Uterus (tissue), 4 donors: ENCODE data around the gene C2CD2L. TPM values are rescaled to one million over a fixed set of nuclear protein-coding genes. Genes with fewer than 3 reads are reported as not detected.

ENCODE experiments used
- DNase-seq, 2 donors: peaks; one replicate each; pipeline ENCODE4 v3.0.0-alpha.2; 2019 to 2020
- H3K27ac ChIP-seq, 2 donors: fragments of 200-600 bp; sonication (generic); 1 replicate in 1 of 2; 2 replicates in 1 of 2; pipeline ENCODE4 v1.5.1; 2016 to 2018
- H3K27me3 ChIP-seq, 2 donors: fragments of 200-600 bp; sonication (generic); one replicate each; pipeline ENCODE4 v1.5.1; 2018 to 2019; ENCODE audit warnings: control low read depth in 1 of 2
- H3K36me3 ChIP-seq, 2 donors: fragments of 200-600 bp; sonication (generic); one replicate each; pipeline ENCODE4 v1.5.1; 2019; ENCODE audit warnings: control low read depth in 1 of 2
- H3K4me1 ChIP-seq, 2 donors: fragments of 200-600 bp; sonication (generic); one replicate each; pipeline ENCODE4 v1.5.1; 2018 to 2019; ENCODE audit warnings: control low read depth in 1 of 2
- H3K4me3 ChIP-seq, 2 donors: fragments of 200-600 bp; sonication (generic); 1 replicate in 1 of 2; 2 replicates in 1 of 2; pipeline ENCODE4 v1.5.1; 2018 to 2019; ENCODE audit warnings: mild to moderate bottlenecking in 1 of 2
- H3K9me3 ChIP-seq, 2 donors: fragments of 200-600 bp; sonication (generic); one replicate each; pipeline ENCODE4 v1.5.1; 2019; ENCODE audit warnings: control low read depth in 1 of 2
- POLR2A ChIP-seq, 2 donors: fragments of 450-650 bp; IDR thresholded peaks; one replicate each; pipeline ENCODE4 v1.6.1; 2016; ENCODE audit warnings: antibody characterized with exemption in 2 of 2, mild to moderate bottlenecking in 1 of 2, moderate library complexity in 1 of 2
- intact Hi-C: fragments of 100-400 bp; cut with DNase I; formaldehyde crosslinking; loops from one replicate; pipeline ENCODE4 v1.15.1; 2023; ENCODE audit warnings: low total_unique reads
- total RNA-seq, 4 donors: library from RNA; depleted of rRNA in 3 of 4; stranded (reverse); fragments of >200 nt in 3 of 4; gene quantifications; one replicate each; pipeline versions ENCODE4 v1.1.0 to v1.2.4, GENCODE V29; 2014 to 2023
- TF ChIP-seq, protein P1 (sequence below), 4 experiments: fragments of 200-600 bp in 2 of 4; fragments of 450-650 bp in 2 of 4; sonication (generic) in 2 of 4; IDR thresholded peaks; one replicate each; pipeline ENCODE4 v1.5.1; 2016 to 2019; ENCODE audit warnings: antibody characterized with exemption in 4 of 4, mild to moderate bottlenecking in 2 of 4, moderate library complexity in 1 of 4
- donor health status: DM: yes; HTN: yes; CAD: no.

The C2CD2L gene
- total RNA-seq, 4 donors from 2014 or later, result 1.8 to 14.3 (median 2.7) TPM

DNA sequence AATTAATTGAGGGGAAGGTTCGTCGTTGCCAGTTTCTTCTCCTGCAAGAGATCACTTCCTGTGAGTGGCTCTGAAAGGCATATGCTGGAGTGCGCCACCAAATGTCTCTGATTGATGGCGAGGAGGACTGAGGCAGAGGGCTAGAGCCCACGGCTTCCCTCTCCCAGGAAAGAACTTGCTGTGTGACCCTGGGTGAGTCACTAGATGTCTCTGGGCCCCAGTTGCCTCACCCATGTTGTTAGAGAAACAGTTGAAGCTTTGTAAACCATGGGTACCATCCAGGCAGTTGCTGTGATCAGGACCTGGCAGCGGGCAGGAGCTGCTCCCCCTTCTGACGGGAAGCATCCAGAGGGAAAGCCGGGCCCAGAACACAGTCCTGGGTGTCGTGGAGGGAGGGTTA lies 44.9 kb downstream of the C2CD2L start:
- TF ChIP-seq, protein P1, sequence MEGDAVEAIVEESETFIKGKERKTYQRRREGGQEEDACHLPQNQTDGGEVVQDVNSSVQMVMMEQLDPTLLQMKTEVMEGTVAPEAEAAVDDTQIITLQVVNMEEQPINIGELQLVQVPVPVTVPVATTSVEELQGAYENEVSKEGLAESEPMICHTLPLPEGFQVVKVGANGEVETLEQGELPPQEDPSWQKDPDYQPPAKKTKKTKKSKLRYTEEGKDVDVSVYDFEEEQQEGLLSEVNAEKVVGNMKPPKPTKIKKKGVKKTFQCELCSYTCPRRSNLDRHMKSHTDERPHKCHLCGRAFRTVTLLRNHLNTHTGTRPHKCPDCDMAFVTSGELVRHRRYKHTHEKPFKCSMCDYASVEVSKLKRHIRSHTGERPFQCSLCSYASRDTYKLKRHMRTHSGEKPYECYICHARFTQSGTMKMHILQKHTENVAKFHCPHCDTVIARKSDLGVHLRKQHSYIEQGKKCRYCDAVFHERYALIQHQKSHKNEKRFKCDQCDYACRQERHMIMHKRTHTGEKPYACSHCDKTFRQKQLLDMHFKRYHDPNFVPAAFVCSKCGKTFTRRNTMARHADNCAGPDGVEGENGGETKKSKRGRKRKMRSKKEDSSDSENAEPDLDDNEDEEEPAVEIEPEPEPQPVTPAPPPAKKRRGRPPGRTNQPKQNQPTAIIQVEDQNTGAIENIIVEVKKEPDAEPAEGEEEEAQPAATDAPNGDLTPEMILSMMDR (IDR thresholded peaks at IDR 0.05), result no peak
- TF ChIP-seq POLR2A (IDR thresholded peaks at IDR 0.05), result no peak
- Histone ChIP-seq H3K36me3 (no peaks in the 10 kb centered on the region), H3K9me3 (no peaks in the 10 kb centered on the region), H3K4me3 (no peak overlapping the region), H3K27ac (no peak overlapping the region), H3K4me1 (peaks cover 0 to 7% of the 10 kb centered on the region in 2 donors), H3K27me3 (no peaks in the 10 kb centered on the region)
- no peak for DNase-seq
- intact Hi-C loops, result no loop called here

GRCh38 chr11:119152604-119153003 lies 45.5 kb downstream of the C2CD2L start:
- no peaks in the 10 kb centered on the region for H3K9me3 ChIP-seq
- H3K4me3 ChIP-seq, result no peak overlapping the region
- H3K36me3 ChIP-seq, result no peaks in the 10 kb centered on the region
- intact Hi-C loops, result no loop called here
- H3K27me3 ChIP-seq, result no peaks in the 10 kb centered on the region
- no peak for TF ChIP-seq POLR2A (IDR thresholded peaks at IDR 0.05)
- TF ChIP-seq, protein P1 (IDR thresholded peaks at IDR 0.05), result no peak
- no peak for DNase-seq
- H3K27ac ChIP-seq, result no peak overlapping the region
- H3K4me1 ChIP-seq, result peaks cover 0 to 7% of the 10 kb centered on the region in 2 donors

DNA sequence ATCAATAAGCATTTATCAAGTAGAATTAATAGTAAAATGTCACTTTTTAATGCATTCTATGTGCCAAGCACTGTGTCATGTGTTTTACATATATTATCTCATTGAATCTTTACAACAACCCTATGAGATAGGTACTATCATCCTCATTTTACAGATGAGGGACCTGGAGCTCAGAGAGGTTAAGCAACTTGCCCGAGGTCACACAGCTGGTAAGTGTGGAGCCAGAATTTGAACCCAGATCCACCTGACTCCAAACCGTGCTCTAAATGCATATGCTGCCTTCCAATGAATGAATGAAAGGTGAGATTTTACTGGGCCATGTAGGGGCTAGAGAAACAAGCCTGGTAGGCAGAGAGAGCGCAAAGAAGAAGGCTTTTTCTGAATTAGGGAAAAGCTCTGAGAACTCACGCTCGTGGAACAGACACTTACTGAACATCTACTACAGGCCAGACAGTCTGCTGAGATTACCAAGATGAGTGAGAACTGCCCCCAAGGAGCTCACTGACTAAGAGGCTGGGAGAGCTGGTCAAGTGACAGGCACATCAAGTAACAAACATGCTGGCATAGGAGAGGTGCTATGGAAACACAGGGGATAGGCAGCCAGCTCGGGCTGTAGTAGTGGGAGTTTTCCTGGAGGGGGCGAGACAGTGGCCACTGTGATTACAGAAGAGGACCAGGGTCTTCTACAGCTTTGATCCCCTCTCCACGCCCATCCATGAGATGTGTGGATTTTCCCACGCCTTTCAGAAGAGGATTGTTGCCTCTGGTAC lies 46.1 kb downstream of the C2CD2L start:
- Histone ChIP-seq H3K4me1 (peaks cover 0 to 7% of the 10 kb centered on the region in 2 donors), H3K4me3 (no peak overlapping the region), H3K27me3 (no peaks in the 10 kb centered on the region), H3K27ac (no peak overlapping the region), H3K9me3 (no peaks in the 10 kb centered on the region), H3K36me3 (no peaks in the 10 kb centered on the region)
- DNase-seq, result no peak
- TF ChIP-seq POLR2A (IDR thresholded peaks at IDR 0.05), result no peak
- TF ChIP-seq, protein P1 (IDR thresholded peaks at IDR 0.05), result no peak
- intact Hi-C loops, result no loop called here

- Histone ChIP-seq H3K4me1 (peaks cover 0 to 6% of the 10 kb centered on the region in 2 donors), H3K36me3 (no peaks in the 10 kb centered on the region), H3K27ac (no peak overlapping the region), H3K4me3 (no peak overlapping the region), H3K9me3 (no peaks in the 10 kb centered on the region), H3K27me3 (no peaks in the 10 kb centered on the region)
- TF ChIP-seq, protein P1 (IDR thresholded peaks at IDR 0.05), result no peak
- no peak for TF ChIP-seq POLR2A (IDR thresholded peaks at IDR 0.05)
- no peak for DNase-seq
- intact Hi-C loops, result no loop called here
Observed at GRCh38 chr11:119154178-119154577, 47.0 kb downstream of the C2CD2L start.

DNA sequence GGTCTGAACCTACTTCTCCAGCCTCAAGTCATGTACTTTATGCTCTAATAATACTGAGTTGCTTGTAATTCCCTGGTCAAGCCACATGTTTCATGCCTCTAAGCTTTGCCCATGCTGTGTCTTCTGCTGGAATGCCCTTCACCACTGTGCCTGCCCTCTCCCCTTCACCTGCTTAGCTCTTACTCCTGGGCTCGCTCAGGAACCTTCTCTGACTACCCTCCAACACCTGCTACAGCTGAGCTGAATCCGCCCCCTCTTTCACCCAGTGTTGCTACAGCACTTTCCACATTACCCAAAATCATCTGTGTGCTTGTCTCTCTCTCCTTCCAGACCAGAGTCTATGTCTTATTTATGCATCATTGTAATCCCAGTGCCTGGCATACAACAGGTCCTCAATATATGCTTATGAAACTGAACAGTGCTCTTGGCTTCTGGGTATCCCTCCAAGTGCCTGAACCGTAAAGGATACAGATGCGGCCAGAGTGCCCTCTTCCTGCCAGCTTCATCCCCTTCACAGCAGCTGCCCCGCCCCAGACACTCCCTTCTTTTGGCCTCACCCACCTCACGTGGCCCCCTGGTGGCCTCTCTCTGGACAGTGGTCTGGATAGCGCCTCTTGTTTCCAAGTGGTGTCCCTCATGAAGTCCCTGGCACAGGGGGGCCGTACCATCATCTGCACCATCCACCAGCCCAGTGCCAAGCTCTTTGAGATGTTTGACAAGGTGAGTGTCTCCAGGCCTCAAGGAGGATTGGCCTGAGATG lies 48.8 kb downstream of the C2CD2L start:
- no peaks in the 10 kb centered on the region for H3K36me3 ChIP-seq
- intact Hi-C loops, result no loop called here
- H3K4me3 ChIP-seq, result no peak overlapping the region
- no peaks in the 10 kb centered on the region for H3K27me3 ChIP-seq
- H3K4me1 ChIP-seq, result no peaks in the 10 kb centered on the region
- TF ChIP-seq, protein P1 (IDR thresholded peaks at IDR 0.05), result peak in 1 of 4 experiments; percentile 18
- no peak for TF ChIP-seq POLR2A (IDR thresholded peaks at IDR 0.05)
- no peak overlapping the region for H3K27ac ChIP-seq
- no peak for DNase-seq
- H3K9me3 ChIP-seq, result no peaks in the 10 kb centered on the region
